PC-3 (cell line): ENCODE data around the gene SH3RF2. TPM values are rescaled to one million over a fixed set of nuclear protein-coding genes. Genes with fewer than 3 reads are reported as not detected.

Experiments
- ATAC-seq: fragments of 200-7000 bp; cut with Tn5 transposase; 2 replicates; pipeline ENCODE4 v1.9.1; 2020; ENCODE audit warnings: mild to moderate bottlenecking, moderate library complexity
- BruUV-seq: library from RNA; stranded (reverse); fragments of 400-500 nt; replicated peaks from 2 replicates; lab custom pipeline; 2021; lab: Mats Ljungman, UMichigan
- CTCF ChIA-PET: fragments of 300-600 bp; sonication (Branson Sonifier 250); formaldehyde crosslinking; loops from one replicate; lab custom pipeline; 2022; ENCODE audit warnings: antibody characterized with exemption; lab: Charles Lee
- POLR2A ChIA-PET: fragments of 300-600 bp; sonication (Branson Sonifier 250); formaldehyde crosslinking; loops from one replicate; lab custom pipeline; 2022; ENCODE audit warnings: antibody characterized with exemption; ENCODE audit not compliant: unreplicated experiment; lab: Charles Lee
- DNase-seq: peaks from one replicate; pipeline ENCODE4 v3.0.0-alpha.2; 2015
- H2AFZ ChIP-seq: fragments of 300-600 bp; sonication (generic); 2 replicates; pipeline ENCODE4 v1.6.0; 2016; ENCODE audit warnings: antibody characterized with exemption, low read length
- H3F3A ChIP-seq: fragments of 300-600 bp; sonication (generic); one replicate; pipeline ENCODE4 v1.6.0; 2017; ENCODE audit warnings: antibody characterized with exemption, low read length, control low read depth, mild to moderate bottlenecking; ENCODE audit not compliant: unreplicated experiment
- H3K27ac ChIP-seq: fragments of 300-600 bp; sonication (generic); 2 replicates; pipeline ENCODE4 v1.5.1; 2016; ENCODE audit warnings: mild to moderate bottlenecking, low read length
- H3K27me3 ChIP-seq: fragments of 300-600 bp; sonication (generic); 2 replicates; pipeline ENCODE4 v1.6.1; 2016; ENCODE audit warnings: low read length, mixed read lengths
- H3K36me3 ChIP-seq: fragments of 300-600 bp; sonication (generic); 2 replicates; pipeline ENCODE4 v1.6.1; 2016; ENCODE audit warnings: low read depth, mixed run types, low read length, mixed read lengths
- H3K4me1 ChIP-seq: fragments of 300-600 bp; sonication (generic); 2 replicates; pipeline ENCODE4 v1.5.1; 2016; ENCODE audit warnings: low read length; ENCODE audit not compliant: insufficient read depth
- H3K4me2 ChIP-seq: fragments of 300-600 bp; sonication (generic); 2 replicates; pipeline ENCODE4 v1.6.0; 2016; ENCODE audit warnings: low read length
- H3K4me3 ChIP-seq: fragments of 300-600 bp; sonication (generic); 2 replicates; pipeline ENCODE4 v1.5.1; 2016; ENCODE audit warnings: mild to moderate bottlenecking, low read length, mixed read lengths
- H3K79me2 ChIP-seq: fragments of 300-600 bp; sonication (generic); 2 replicates; pipeline ENCODE4 v1.6.1; 2017; ENCODE audit warnings: low read length, mixed read lengths
- H3K9ac ChIP-seq: fragments of 300-600 bp; sonication (generic); 2 replicates; pipeline ENCODE4 v1.6.0; 2016; ENCODE audit warnings: mild to moderate bottlenecking, low read length
- H3K9me2 ChIP-seq: fragments of 300-600 bp; sonication (generic); replicated peaks from 2 replicates; pipeline ENCODE4 v1.6.1; 2016; ENCODE audit warnings: mixed run types, low read length, mixed read lengths
- H3K9me3 ChIP-seq: fragments of 300-600 bp; sonication (generic); 2 replicates; pipeline ENCODE4 v1.6.1; 2016; ENCODE audit warnings: low read length, mixed read lengths
- H4K20me1 ChIP-seq: fragments of 300-600 bp; sonication (generic); 2 replicates; pipeline ENCODE4 v1.6.1; 2016; ENCODE audit warnings: low read length, mixed read lengths
- EZH2 ChIP-seq: fragments of 300-600 bp; sonication (generic); IDR thresholded peaks from one replicate; pipeline ENCODE4 v1.6.1; 2017; ENCODE audit warnings: antibody characterized with exemption, mild to moderate bottlenecking, low read length; ENCODE audit not compliant: unreplicated experiment
- EZH2phosphoT487 ChIP-seq: fragments of 300-600 bp; sonication (generic); IDR thresholded peaks from 2 replicates; pipeline ENCODE4 v1.6.1; 2018; ENCODE audit warnings: mild to moderate bottlenecking, antibody characterized with exemption, low read length, borderline replicate concordance
- intact Hi-C: fragments of 100-400 bp; cut with micrococcal nuclease; formaldehyde crosslinking; loops from 2 replicates; pipeline ENCODE4 v1.9.0; 2023
- total RNA-seq: library from RNA; depleted of rRNA; stranded (reverse); fragments of >200 nt; gene quantifications from 2 replicates; pipeline ENCODE4 v1.2.3, GENCODE V29; 2014
- TF ChIP-seq, protein P1 (sequence below): fragments of 300-600 bp; sonication (generic); conservative IDR thresholded peaks from 2 replicates; pipeline ENCODE4 v1.5.1; 2017; ENCODE audit warnings: antibody characterized with exemption, low read depth, mild to moderate bottlenecking, low read length

SH3RF2 gene
- total RNA-seq, 1 experiment from 2014 or later, result 5.9 TPM

DNA sequence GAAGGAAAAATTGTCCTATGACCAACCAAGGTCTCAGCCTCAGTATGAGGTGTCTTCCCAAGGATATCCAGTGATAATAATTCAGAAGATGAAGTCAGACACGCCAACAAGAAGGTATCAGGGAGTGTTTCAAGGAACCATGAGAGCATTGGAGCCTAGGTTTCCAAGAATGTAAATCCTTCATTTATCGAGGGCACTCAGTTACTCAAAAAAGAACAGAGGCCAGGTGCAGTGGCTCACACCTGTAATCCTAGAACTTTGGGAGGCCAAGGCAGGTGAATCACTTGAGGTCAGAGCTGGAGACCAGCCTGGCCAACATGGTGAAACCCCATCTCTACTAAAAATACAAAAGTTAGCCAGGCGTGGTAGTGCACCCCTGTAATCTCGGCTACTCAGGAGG, 98.2 kb downstream of the SH3RF2 start:
- Histone ChIP-seq H3F3A (no peaks in the 10 kb centered on the region), H3K9ac (no peak overlapping the region), H3K79me2 (no peaks in the 10 kb centered on the region), H2AFZ (no peak overlapping the region), H3K4me1 (no peaks in the 10 kb centered on the region), H3K27me3 (no peaks in the 10 kb centered on the region), H3K4me3 (no peak overlapping the region), H3K36me3 (no peaks in the 10 kb centered on the region), H3K9me2 (no peaks in the 10 kb centered on the region), H4K20me1 (no peaks in the 10 kb centered on the region), H3K4me2 (no peak overlapping the region), H3K27ac (no peak overlapping the region), H3K9me3 (no peaks in the 10 kb centered on the region)
- ChIA-PET POLR2A (no interaction called here), CTCF (no interaction called here)
- DNase-seq (no peak), ATAC-seq (no peak)
- BruUV-seq, result no TSS peak
- TF ChIP-seq EZH2, result no peak
- TF ChIP-seq EZH2phosphoT487, result no peak
- TF ChIP-seq, protein P1, sequence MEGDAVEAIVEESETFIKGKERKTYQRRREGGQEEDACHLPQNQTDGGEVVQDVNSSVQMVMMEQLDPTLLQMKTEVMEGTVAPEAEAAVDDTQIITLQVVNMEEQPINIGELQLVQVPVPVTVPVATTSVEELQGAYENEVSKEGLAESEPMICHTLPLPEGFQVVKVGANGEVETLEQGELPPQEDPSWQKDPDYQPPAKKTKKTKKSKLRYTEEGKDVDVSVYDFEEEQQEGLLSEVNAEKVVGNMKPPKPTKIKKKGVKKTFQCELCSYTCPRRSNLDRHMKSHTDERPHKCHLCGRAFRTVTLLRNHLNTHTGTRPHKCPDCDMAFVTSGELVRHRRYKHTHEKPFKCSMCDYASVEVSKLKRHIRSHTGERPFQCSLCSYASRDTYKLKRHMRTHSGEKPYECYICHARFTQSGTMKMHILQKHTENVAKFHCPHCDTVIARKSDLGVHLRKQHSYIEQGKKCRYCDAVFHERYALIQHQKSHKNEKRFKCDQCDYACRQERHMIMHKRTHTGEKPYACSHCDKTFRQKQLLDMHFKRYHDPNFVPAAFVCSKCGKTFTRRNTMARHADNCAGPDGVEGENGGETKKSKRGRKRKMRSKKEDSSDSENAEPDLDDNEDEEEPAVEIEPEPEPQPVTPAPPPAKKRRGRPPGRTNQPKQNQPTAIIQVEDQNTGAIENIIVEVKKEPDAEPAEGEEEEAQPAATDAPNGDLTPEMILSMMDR, result no peak
- intact Hi-C loops, result no loop called here

DNA sequence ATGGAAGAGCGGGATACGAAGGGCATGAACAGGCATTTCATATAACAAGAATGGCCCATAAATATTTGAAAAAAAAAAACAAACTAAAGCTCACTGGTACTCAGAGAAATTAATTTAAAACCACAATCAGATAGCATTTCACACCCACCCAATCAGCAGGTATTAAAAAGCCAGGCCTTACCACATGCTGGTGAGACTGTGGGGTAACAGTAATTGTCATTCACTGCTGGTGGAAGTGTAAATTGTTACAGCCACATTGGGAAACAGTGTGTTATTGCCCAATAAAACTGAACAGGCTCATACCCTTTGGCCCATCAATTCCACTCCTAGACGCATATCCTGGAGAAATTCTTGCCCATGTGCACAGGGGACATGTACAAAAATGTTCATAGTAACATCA, 103.0 kb downstream of the SH3RF2 start:
- intact Hi-C loops, result no loop called here
- Histone ChIP-seq H3K27me3 (no peaks in the 10 kb centered on the region), H3K9me2 (no peaks in the 10 kb centered on the region), H3K27ac (no peak overlapping the region), H3K36me3 (no peaks in the 10 kb centered on the region), H3K9me3 (no peaks in the 10 kb centered on the region), H3F3A (no peaks in the 10 kb centered on the region), H3K79me2 (no peaks in the 10 kb centered on the region), H3K4me1 (peaks cover 16% of the 10 kb centered on the region), H2AFZ (no peak overlapping the region), H3K4me3 (no peak overlapping the region), H4K20me1 (no peaks in the 10 kb centered on the region), H3K4me2 (no peak overlapping the region), H3K9ac (no peak overlapping the region)
- ATAC-seq (no peak), DNase-seq (no peak)
- no TSS peak for BruUV-seq
- POLR2A ChIA-PET, result no interaction called here
- CTCF ChIA-PET, result no interaction called here
- no peak for TF ChIP-seq EZH2
- no peak for TF ChIP-seq EZH2phosphoT487
- TF ChIP-seq, protein P1, result no peak

- Histone ChIP-seq H3K9me3 (no peaks in the 10 kb centered on the region), H3K4me1 (peaks cover 16% of the 10 kb centered on the region), H2AFZ (no peak overlapping the region), H4K20me1 (no peaks in the 10 kb centered on the region), H3K9ac (no peak overlapping the region), H3K4me3 (no peak overlapping the region), H3K27ac (no peak overlapping the region), H3K27me3 (no peaks in the 10 kb centered on the region), H3K36me3 (no peaks in the 10 kb centered on the region), H3K79me2 (no peaks in the 10 kb centered on the region), H3K4me2 (no peak overlapping the region), H3K9me2 (no peaks in the 10 kb centered on the region), H3F3A (no peaks in the 10 kb centered on the region)
- BruUV-seq, result no TSS peak
- DNase-seq (no peak), ATAC-seq (no peak)
- TF ChIP-seq EZH2phosphoT487, result no peak
- TF ChIP-seq, protein P1, result no peak
- no peak for TF ChIP-seq EZH2
- ChIA-PET POLR2A (no interaction called here), CTCF (no interaction called here)
- intact Hi-C loops, result no loop called here
Measured at GRCh38 chr5:146040527-146040926, 104.1 kb downstream of the SH3RF2 start.
